ENCODE data around the gene STRIP1.
A peak's percentile ranks its signal among the peaks of the same experiment; 100 is the strongest.

The STRIP1 gene

GRCh38 chr1:110053552-110054428, 19.4 kb downstream of the STRIP1 start:
- DNase-seq, result no peak

GRCh38 chr1:110055493-110056284, 21.3 kb downstream of the STRIP1 start:
- no peak for DNase-seq

GRCh38 chr1:110056285-110056683, 21.9 kb downstream of the STRIP1 start:
- DNase-seq, result no peak

- DNase-seq, result no peak
Measured at GRCh38 chr1:110056776-110057175, 22.4 kb downstream of the STRIP1 start.

GRCh38 chr1:110057963-110058518, 23.6 kb downstream of the STRIP1 start:
- DNase-seq, result peak; percentile 62

GRCh38 chr1:110058591-110058990, 24.2 kb downstream of the STRIP1 start:
- no peak for DNase-seq

- DNase-seq, result no peak
Measured at GRCh38 chr1:110059133-110059863, 24.9 kb downstream of the STRIP1 start.

GRCh38 chr1:110060034-110060661, 25.7 kb downstream of the STRIP1 start:
- peak; percentile 32 for DNase-seq

GRCh38 chr1:110060662-110061060, 26.2 kb downstream of the STRIP1 start:
- no peak for DNase-seq

- DNase-seq, result no peak
Measured at GRCh38 chr1:110061341-110061740, 26.9 kb downstream of the STRIP1 start.

GRCh38 chr1:110062612-110063011, 28.2 kb downstream of the STRIP1 start:
- DNase-seq, result no peak

- no peak for DNase-seq
Measured at GRCh38 chr1:110063781-110064180, 29.4 kb downstream of the STRIP1 start.

- no peak for DNase-seq
Measured at GRCh38 chr1:110064576-110065337, 30.3 kb downstream of the STRIP1 start.

- DNase-seq, result no peak
Measured at GRCh38 chr1:110065841-110066240, 31.4 kb downstream of the STRIP1 start.

- DNase-seq, result no peak
Measured at GRCh38 chr1:110067479-110067892, 33.1 kb downstream of the STRIP1 start.

- DNase-seq, result peak; percentile 24
Measured at GRCh38 chr1:110067893-110068645, 33.6 kb downstream of the STRIP1 start.

- DNase-seq, result peak; percentile 67
Measured at GRCh38 chr1:110068646-110069403, 34.4 kb downstream of the STRIP1 start.

GRCh38 chr1:110069404-110070281, 35.2 kb downstream of the STRIP1 start:
- DNase-seq, result no peak

GRCh38 chr1:110070282-110070669, 35.9 kb downstream of the STRIP1 start:
- DNase-seq, result no peak

All from MV-4-11 (cell line).